Measurements from ENCODE around the gene CFAP100. TPM values are rescaled to one million over a fixed set of nuclear protein-coding genes. Genes with fewer than 3 reads are reported as not detected.

CFAP100 gene
- total RNA-seq, 1 donor from 2014 or later: not detected

DNA sequence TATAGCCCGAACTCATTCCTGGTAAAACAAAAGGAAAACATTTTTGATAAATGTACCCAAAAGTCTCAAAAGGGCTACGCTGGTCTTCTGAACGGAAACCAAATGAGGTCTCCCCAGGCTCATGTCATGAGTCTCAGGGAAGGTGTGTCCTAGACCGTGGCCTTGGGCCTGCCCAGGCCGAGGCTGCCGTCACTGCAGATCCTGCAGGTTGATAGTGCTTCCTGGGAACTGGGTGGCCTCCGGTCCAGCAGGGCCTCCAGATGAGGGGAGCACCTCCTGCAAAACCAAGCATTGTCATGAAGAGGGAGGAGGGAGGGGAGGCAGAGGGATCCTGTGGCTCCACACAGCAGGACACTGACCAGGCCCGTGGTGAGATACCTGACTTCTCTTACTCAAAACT, 43.5 kb downstream of the CFAP100 start:
- Histone ChIP-seq H3K4me1 (ENCODE audit: insufficient read depth, low read length) (no peaks in the 10 kb centered on the region), H3K4me2 (ENCODE audit: low read length) (no peak overlapping the region), H3K36me3 (ENCODE audit: insufficient read depth, low read length) (no peaks in the 10 kb centered on the region), H3K9ac (ENCODE audit: low read length) (no peak overlapping the region), H3K4me3 (ENCODE audit: insufficient read depth, low read depth, low read length) (no peak overlapping the region), H2AFZ (ENCODE audit: low read depth, low read length) (no peak overlapping the region), H3K9me3 (ENCODE audit: insufficient read depth, low read depth, low read length) (no peaks in the 10 kb centered on the region), H3K79me2 (ENCODE audit: insufficient read depth, low read length) (no peaks in the 10 kb centered on the region), H3K27ac (ENCODE audit: low read depth, low read length) (no peak overlapping the region), H4K20me1 (ENCODE audit: insufficient read depth, low read length) (no peaks in the 10 kb centered on the region), H3K27me3 (ENCODE audit: insufficient read depth, low read length) (no peaks in the 10 kb centered on the region)
- DNase-seq (ENCODE audit: low read depth) (no peak), FAIRE-seq (no peak)
- peaks cover 2% of the 10 kb centered on the region for H3K9me3 Mint-ChIP-seq (ENCODE audit: unreplicated experiment)
- H3K36me3 Mint-ChIP-seq (ENCODE audit: low read depth, unreplicated experiment): peaks cover 6% of the 10 kb centered on the region
- no peaks in the 10 kb centered on the region for H3K27me3 Mint-ChIP-seq (ENCODE audit: low read depth, unreplicated experiment)
- no peaks in the 10 kb centered on the region for H3K4me1 Mint-ChIP-seq (ENCODE audit: low read depth, unreplicated experiment)
- H3K27ac Mint-ChIP-seq (ENCODE audit: unreplicated experiment): no peak overlapping the region
- H3K4me3 Mint-ChIP-seq (ENCODE audit: unreplicated experiment): no peak overlapping the region
- no peak for TF ChIP-seq EZH2 (IDR thresholded peaks at IDR 0.05; ENCODE audit: insufficient read depth, low read length)
- TF ChIP-seq, protein P1, sequence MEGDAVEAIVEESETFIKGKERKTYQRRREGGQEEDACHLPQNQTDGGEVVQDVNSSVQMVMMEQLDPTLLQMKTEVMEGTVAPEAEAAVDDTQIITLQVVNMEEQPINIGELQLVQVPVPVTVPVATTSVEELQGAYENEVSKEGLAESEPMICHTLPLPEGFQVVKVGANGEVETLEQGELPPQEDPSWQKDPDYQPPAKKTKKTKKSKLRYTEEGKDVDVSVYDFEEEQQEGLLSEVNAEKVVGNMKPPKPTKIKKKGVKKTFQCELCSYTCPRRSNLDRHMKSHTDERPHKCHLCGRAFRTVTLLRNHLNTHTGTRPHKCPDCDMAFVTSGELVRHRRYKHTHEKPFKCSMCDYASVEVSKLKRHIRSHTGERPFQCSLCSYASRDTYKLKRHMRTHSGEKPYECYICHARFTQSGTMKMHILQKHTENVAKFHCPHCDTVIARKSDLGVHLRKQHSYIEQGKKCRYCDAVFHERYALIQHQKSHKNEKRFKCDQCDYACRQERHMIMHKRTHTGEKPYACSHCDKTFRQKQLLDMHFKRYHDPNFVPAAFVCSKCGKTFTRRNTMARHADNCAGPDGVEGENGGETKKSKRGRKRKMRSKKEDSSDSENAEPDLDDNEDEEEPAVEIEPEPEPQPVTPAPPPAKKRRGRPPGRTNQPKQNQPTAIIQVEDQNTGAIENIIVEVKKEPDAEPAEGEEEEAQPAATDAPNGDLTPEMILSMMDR (IDR thresholded peaks at IDR 0.05; ENCODE audit: insufficient read depth, low read depth, low read length): no peak

- no peak overlapping the region for H3K4me3 Mint-ChIP-seq (ENCODE audit: unreplicated experiment)
- Histone ChIP-seq H3K9ac (ENCODE audit: low read length) (no peak overlapping the region), H3K4me2 (ENCODE audit: low read length) (no peak overlapping the region), H2AFZ (ENCODE audit: low read depth, low read length) (no peak overlapping the region), H3K4me3 (ENCODE audit: insufficient read depth, low read depth, low read length) (no peak overlapping the region), H3K79me2 (ENCODE audit: insufficient read depth, low read length) (no peaks in the 10 kb centered on the region), H3K36me3 (ENCODE audit: insufficient read depth, low read length) (no peaks in the 10 kb centered on the region), H3K9me3 (ENCODE audit: insufficient read depth, low read depth, low read length) (no peaks in the 10 kb centered on the region), H3K27me3 (ENCODE audit: insufficient read depth, low read length) (no peaks in the 10 kb centered on the region), H3K27ac (ENCODE audit: low read depth, low read length) (no peak overlapping the region), H3K4me1 (ENCODE audit: insufficient read depth, low read length) (no peaks in the 10 kb centered on the region), H4K20me1 (ENCODE audit: insufficient read depth, low read length) (no peaks in the 10 kb centered on the region)
- FAIRE-seq (no peak), DNase-seq (ENCODE audit: low read depth) (no peak)
- no peak overlapping the region for H3K27ac Mint-ChIP-seq (ENCODE audit: unreplicated experiment)
- peaks cover 6% of the 10 kb centered on the region for H3K36me3 Mint-ChIP-seq (ENCODE audit: low read depth, unreplicated experiment)
- H3K4me1 Mint-ChIP-seq (ENCODE audit: low read depth, unreplicated experiment): no peaks in the 10 kb centered on the region
- H3K9me3 Mint-ChIP-seq (ENCODE audit: unreplicated experiment): peaks cover 2% of the 10 kb centered on the region
- no peak for TF ChIP-seq EZH2 (IDR thresholded peaks at IDR 0.05; ENCODE audit: insufficient read depth, low read length)
- TF ChIP-seq, protein P1 (IDR thresholded peaks at IDR 0.05; ENCODE audit: insufficient read depth, low read depth, low read length): no peak
- no peaks in the 10 kb centered on the region for H3K27me3 Mint-ChIP-seq (ENCODE audit: low read depth, unreplicated experiment)
Observed at GRCh38 chr3:126438746-126439145, 44.0 kb downstream of the CFAP100 start.

DNA sequence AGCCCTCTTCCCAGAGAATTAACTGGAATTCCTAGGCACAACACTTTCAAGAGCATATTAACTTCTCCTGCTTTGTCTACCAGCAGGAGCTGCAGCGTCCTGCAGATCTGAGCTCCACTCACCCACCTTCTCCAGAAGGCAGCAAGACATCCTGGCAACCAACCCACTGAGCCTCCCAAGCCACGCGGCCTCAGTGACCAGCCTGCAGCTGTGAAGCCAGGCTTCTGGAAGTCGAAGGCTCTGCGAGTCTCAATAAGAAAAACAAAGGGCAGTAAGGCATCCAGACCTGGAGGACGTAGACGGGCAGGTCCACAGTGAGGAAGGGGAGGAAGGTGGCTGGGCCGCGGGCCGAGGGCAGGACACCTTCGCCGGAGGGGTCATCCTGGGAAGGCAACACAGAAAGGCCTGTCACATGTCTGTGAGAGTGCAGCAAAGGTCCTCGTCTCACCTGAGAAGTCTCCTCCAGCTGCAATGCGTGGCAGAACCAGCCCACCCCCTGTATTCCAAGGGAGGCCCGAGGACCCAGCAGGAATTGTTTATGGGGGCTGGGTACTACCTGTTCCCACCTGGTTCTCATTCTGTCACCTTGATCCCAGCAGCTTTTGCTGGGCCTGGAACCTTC, 44.7 kb downstream of the CFAP100 start:
- Histone ChIP-seq H3K27me3 (ENCODE audit: insufficient read depth, low read length) (no peaks in the 10 kb centered on the region), H3K4me3 (ENCODE audit: insufficient read depth, low read depth, low read length) (no peak overlapping the region), H2AFZ (ENCODE audit: low read depth, low read length) (no peak overlapping the region), H4K20me1 (ENCODE audit: insufficient read depth, low read length) (no peaks in the 10 kb centered on the region), H3K36me3 (ENCODE audit: insufficient read depth, low read length) (no peaks in the 10 kb centered on the region), H3K4me1 (ENCODE audit: insufficient read depth, low read length) (no peaks in the 10 kb centered on the region), H3K79me2 (ENCODE audit: insufficient read depth, low read length) (no peaks in the 10 kb centered on the region), H3K9ac (ENCODE audit: low read length) (no peak overlapping the region), H3K4me2 (ENCODE audit: low read length) (no peak overlapping the region), H3K9me3 (ENCODE audit: insufficient read depth, low read depth, low read length) (no peaks in the 10 kb centered on the region), H3K27ac (ENCODE audit: low read depth, low read length) (no peak overlapping the region)
- H3K4me1 Mint-ChIP-seq (ENCODE audit: low read depth, unreplicated experiment): no peaks in the 10 kb centered on the region
- no peak overlapping the region for H3K27ac Mint-ChIP-seq (ENCODE audit: unreplicated experiment)
- peaks cover 2% of the 10 kb centered on the region for H3K9me3 Mint-ChIP-seq (ENCODE audit: unreplicated experiment)
- H3K4me3 Mint-ChIP-seq (ENCODE audit: unreplicated experiment): no peak overlapping the region
- H3K36me3 Mint-ChIP-seq (ENCODE audit: low read depth, unreplicated experiment): peaks cover 5% of the 10 kb centered on the region
- DNase-seq (ENCODE audit: low read depth) (no peak), FAIRE-seq (no peak)
- no peaks in the 10 kb centered on the region for H3K27me3 Mint-ChIP-seq (ENCODE audit: low read depth, unreplicated experiment)
- TF ChIP-seq, protein P1 (IDR thresholded peaks at IDR 0.05; ENCODE audit: insufficient read depth, low read depth, low read length): no peak
- no peak for TF ChIP-seq EZH2 (IDR thresholded peaks at IDR 0.05; ENCODE audit: insufficient read depth, low read length)
